ENCODE measurements around the gene TFAP2B. TPM values are rescaled to one million over a fixed set of nuclear protein-coding genes. Genes with fewer than 3 reads are reported as not detected.

The TFAP2B gene
- total RNA-seq, 4 donors from 2014 or later: not detected

GRCh38 chr6:50840112-50840810 is 21.6 kb downstream of the TFAP2B start:
- in situ Hi-C loops (cut with MboI; ENCODE audit: low pct_ligation_motif_present in 1 of 4, low pct_unique_long_range_greater_than_20kb in 1 of 4, low sequenced_read_pairs in 3 of 4) (no loop called here), intact Hi-C loops (cut with DNase I; ENCODE audit: low total_unique reads) (no loop called here)
- Histone ChIP-seq H3K4me1 (peaks cover 0 to 4% (median 1%) of the 10 kb centered on the region in 4 donors), H3K27ac (no peak overlapping the region), H3K27me3 (peaks cover 100% of the 10 kb centered on the region), H3K9me3 (no peaks in the 10 kb centered on the region), H3K36me3 (no peaks in the 10 kb centered on the region), H3K4me3 (no peak overlapping the region)
- no peak for TF ChIP-seq CTCF (IDR thresholded peaks at IDR 0.05)
- no peak for TF ChIP-seq EP300 (IDR thresholded peaks at IDR 0.05; ENCODE audit: low read depth)
- no peak for TF ChIP-seq POLR2AphosphoS5 (IDR thresholded peaks at IDR 0.05)
- TF ChIP-seq POLR2A (IDR thresholded peaks at IDR 0.05): no peak
- DNase-seq: no peak
- WGBS, 2 donors (ENCODE audit: low coverage in 1 of 2): 40 to 45% methylated on average over 2 to 15 of the region's 15 CpGs

GRCh38 chr6:50840811-50841192 is 22.1 kb downstream of the TFAP2B start:
- intact Hi-C loops (cut with DNase I; ENCODE audit: low total_unique reads): no loop called here
- in situ Hi-C loops (cut with MboI; ENCODE audit: low pct_ligation_motif_present in 1 of 4, low pct_unique_long_range_greater_than_20kb in 1 of 4, low sequenced_read_pairs in 3 of 4): no loop called here
- WGBS, 2 donors (ENCODE audit: low coverage in 1 of 2): 6 to 20% methylated on average over 18 of the region's 18 CpGs
- H3K4me1 ChIP-seq: peaks cover 0 to 4% (median 1%) of the 10 kb centered on the region in 4 donors
- H3K27ac ChIP-seq: no peak overlapping the region
- no peak for DNase-seq
- H3K27me3 ChIP-seq: peaks cover 100% of the 10 kb centered on the region
- TF ChIP-seq EP300 (IDR thresholded peaks at IDR 0.05; ENCODE audit: low read depth): no peak
- TF ChIP-seq POLR2A (IDR thresholded peaks at IDR 0.05): no peak
- TF ChIP-seq CTCF (IDR thresholded peaks at IDR 0.05): no peak
- TF ChIP-seq POLR2AphosphoS5 (IDR thresholded peaks at IDR 0.05): no peak
- H3K36me3 ChIP-seq: no peaks in the 10 kb centered on the region
- H3K4me3 ChIP-seq: no peak overlapping the region
- no peaks in the 10 kb centered on the region for H3K9me3 ChIP-seq

DNA sequence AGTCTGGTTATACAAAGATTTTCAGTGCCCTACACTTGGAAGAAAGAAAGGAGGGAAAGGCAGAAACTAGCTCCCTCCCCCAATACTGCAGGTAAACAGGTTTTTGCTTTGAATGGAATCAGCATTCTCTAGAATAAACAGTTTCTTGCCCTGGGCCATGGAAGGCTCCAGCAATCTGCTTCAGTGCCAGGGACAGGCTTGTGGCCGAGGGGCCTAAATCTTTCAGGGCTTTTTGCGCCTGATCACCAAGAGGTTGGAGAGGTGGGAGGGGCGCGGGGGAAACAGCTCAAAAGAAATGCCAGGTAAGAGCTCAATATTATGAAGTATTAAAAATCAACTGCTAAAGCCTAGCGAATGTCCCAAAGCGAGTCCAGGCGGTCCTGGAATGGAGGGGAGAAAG is 23.8 kb downstream of the TFAP2B start:
- Histone ChIP-seq H3K27me3 (peaks cover 100% of the 10 kb centered on the region), H3K36me3 (no peaks in the 10 kb centered on the region), H3K27ac (no peak overlapping the region), H3K4me3 (no peak overlapping the region), H3K9me3 (no peaks in the 10 kb centered on the region), H3K4me1 (peaks cover 0 to 3% (median 0%) of the 10 kb centered on the region in 4 donors)
- WGBS, 2 donors (ENCODE audit: low coverage in 1 of 2): 40 to 45% methylated on average over 5 to 7 of the region's 7 CpGs
- no peak for TF ChIP-seq POLR2A (IDR thresholded peaks at IDR 0.05)
- TF ChIP-seq EP300 (IDR thresholded peaks at IDR 0.05; ENCODE audit: low read depth): no peak
- DNase-seq: no peak
- in situ Hi-C loops (cut with MboI; ENCODE audit: low pct_ligation_motif_present in 1 of 4, low pct_unique_long_range_greater_than_20kb in 1 of 4, low sequenced_read_pairs in 3 of 4): no loop called here
- intact Hi-C loops (cut with DNase I; ENCODE audit: low total_unique reads): no loop called here

DNA sequence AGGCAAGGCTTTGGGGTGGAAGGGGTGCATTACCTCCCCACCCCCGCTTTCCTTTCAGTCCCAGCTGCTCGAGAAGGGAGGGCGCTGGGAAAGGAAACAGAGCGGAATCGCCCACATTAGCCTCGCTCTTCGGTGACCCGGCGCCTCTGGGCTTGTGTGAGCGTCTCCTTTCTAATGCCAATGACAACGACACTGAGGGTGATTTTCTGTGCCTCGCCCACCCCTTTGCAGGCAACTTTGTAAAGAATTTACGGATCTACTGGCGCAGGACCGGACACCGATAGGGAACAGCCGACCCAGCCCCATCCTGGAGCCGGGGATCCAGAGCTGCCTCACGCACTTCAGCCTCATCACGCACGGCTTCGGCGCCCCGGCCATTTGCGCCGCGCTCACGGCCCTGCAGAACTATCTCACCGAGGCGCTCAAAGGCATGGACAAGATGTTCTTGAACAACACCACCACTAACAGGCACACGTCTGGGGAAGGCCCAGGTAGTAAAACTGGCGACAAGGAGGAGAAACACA is 24.3 kb downstream of the TFAP2B start:
- in situ Hi-C loops (cut with MboI; ENCODE audit: low pct_ligation_motif_present in 1 of 4, low pct_unique_long_range_greater_than_20kb in 1 of 4, low sequenced_read_pairs in 3 of 4) (no loop called here), intact Hi-C loops (cut with DNase I; ENCODE audit: low total_unique reads) (no loop called here)
- no peak for DNase-seq
- H3K4me3 ChIP-seq: no peak overlapping the region
- 29% methylated on average over 32 of the region's 32 CpGs; no CpG with 5 or more reads in 1 of the 2 donors for whole genome bisulfite sequencing, 2 donors (ENCODE audit: low coverage in 1 of 2)
- peaks cover 0 to 3% (median 0%) of the 10 kb centered on the region in 4 donors for H3K4me1 ChIP-seq
- H3K27me3 ChIP-seq: peaks cover 100% of the 10 kb centered on the region
- no peak for TF ChIP-seq POLR2AphosphoS5 (IDR thresholded peaks at IDR 0.05)
- TF ChIP-seq POLR2A (IDR thresholded peaks at IDR 0.05): no peak
- no peak overlapping the region for H3K27ac ChIP-seq
- H3K9me3 ChIP-seq: no peaks in the 10 kb centered on the region
- H3K36me3 ChIP-seq: no peaks in the 10 kb centered on the region

GRCh38 chr6:50843842-50844241 is 25.2 kb downstream of the TFAP2B start:
- Histone ChIP-seq H3K27me3 (peaks cover 100% of the 10 kb centered on the region), H3K4me3 (no peak overlapping the region), H3K36me3 (no peaks in the 10 kb centered on the region), H3K4me1 (peaks cover 0 to 3% (median 0%) of the 10 kb centered on the region in 4 donors), H3K9me3 (no peaks in the 10 kb centered on the region), H3K27ac (no peak overlapping the region)
- TF ChIP-seq CTCF (IDR thresholded peaks at IDR 0.05) (no peak), POLR2AphosphoS5 (IDR thresholded peaks at IDR 0.05) (no peak), POLR2A (IDR thresholded peaks at IDR 0.05) (no peak), EP300 (IDR thresholded peaks at IDR 0.05; ENCODE audit: low read depth) (no peak)
- DNase-seq: no peak
- WGBS, 2 donors (ENCODE audit: low coverage in 1 of 2): 7 to 8% methylated on average over 4 to 20 of the region's 20 CpGs
- in situ Hi-C loops (cut with MboI; ENCODE audit: low pct_ligation_motif_present in 1 of 4, low pct_unique_long_range_greater_than_20kb in 1 of 4, low sequenced_read_pairs in 3 of 4): no loop called here
- intact Hi-C loops (cut with DNase I; ENCODE audit: low total_unique reads): no loop called here
